Measurements from ENCODE around the gene PGPEP1. TPM values are rescaled to one million over a fixed set of nuclear protein-coding genes. Genes with fewer than 3 reads are reported as not detected.

PGPEP1 gene
- total and polyA plus RNA-seq, 10 of the 15 experiments (the other 5 are each of a cell fraction or from before 2014, with no cell fraction given): 13.8 to 39.4 (median 17.0) TPM

- no peak for TF ChIP-seq HCFC1 (IDR thresholded peaks at IDR 0.05; ENCODE audit: low read length)
- TF ChIP-seq ZSCAN29 (IDR thresholded peaks at IDR 0.05): no peak
- TF ChIP-seq CBX5 (IDR thresholded peaks at IDR 0.05; ENCODE audit: low read depth): no peak
- TF ChIP-seq ZNF207 (IDR thresholded peaks at IDR 0.05; ENCODE audit: borderline replicate concordance): no peak
- no peak for TF ChIP-seq BCLAF1 (IDR thresholded peaks at IDR 0.05)
- TF ChIP-seq RAD21 (IDR thresholded peaks at IDR 0.05; ENCODE audit: insufficient read depth, low read depth, low read length): no peak
- TF ChIP-seq IRF3 (IDR thresholded peaks at IDR 0.05): no peak
- TF ChIP-seq NR2C1 (IDR thresholded peaks at IDR 0.05): peak; percentile 25; the same call in 1 of the 2 replicates
- no peak for TF ChIP-seq KAT2A (conservative IDR thresholded peaks at IDR 0.05; ENCODE audit: control insufficient read depth, low read depth, low read length)
- no peak for TF ChIP-seq SMARCA5 (IDR thresholded peaks at IDR 0.05)
- TF ChIP-seq MYB (IDR thresholded peaks at IDR 0.05; ENCODE audit: borderline replicate concordance, low read depth, low read length): no peak
- TF ChIP-seq SMAD5 (IDR thresholded peaks at IDR 0.05; ENCODE audit: low read depth): no peak
- TF ChIP-seq, protein P1, sequence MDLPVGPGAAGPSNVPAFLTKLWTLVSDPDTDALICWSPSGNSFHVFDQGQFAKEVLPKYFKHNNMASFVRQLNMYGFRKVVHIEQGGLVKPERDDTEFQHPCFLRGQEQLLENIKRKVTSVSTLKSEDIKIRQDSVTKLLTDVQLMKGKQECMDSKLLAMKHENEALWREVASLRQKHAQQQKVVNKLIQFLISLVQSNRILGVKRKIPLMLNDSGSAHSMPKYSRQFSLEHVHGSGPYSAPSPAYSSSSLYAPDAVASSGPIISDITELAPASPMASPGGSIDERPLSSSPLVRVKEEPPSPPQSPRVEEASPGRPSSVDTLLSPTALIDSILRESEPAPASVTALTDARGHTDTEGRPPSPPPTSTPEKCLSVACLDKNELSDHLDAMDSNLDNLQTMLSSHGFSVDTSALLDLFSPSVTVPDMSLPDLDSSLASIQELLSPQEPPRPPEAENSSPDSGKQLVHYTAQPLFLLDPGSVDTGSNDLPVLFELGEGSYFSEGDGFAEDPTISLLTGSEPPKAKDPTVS (IDR thresholded peaks at IDR 0.05; ENCODE audit: low read depth, low read length): no peak
- TF ChIP-seq ZNF24 (IDR thresholded peaks at IDR 0.05): no peak
- no peak for TF ChIP-seq ZBED1 (IDR thresholded peaks at IDR 0.05; ENCODE audit: borderline replicate concordance)
- no peak for TF ChIP-seq REST (IDR thresholded peaks at IDR 0.05; ENCODE audit: low read depth, low read length)
- TF ChIP-seq KDM1A (IDR thresholded peaks at IDR 0.05; ENCODE audit: borderline replicate concordance): no peak
- TF ChIP-seq, protein P2, sequence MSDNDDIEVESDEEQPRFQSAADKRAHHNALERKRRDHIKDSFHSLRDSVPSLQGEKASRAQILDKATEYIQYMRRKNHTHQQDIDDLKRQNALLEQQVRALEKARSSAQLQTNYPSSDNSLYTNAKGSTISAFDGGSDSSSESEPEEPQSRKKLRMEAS (IDR thresholded peaks at IDR 0.05; ENCODE audit: low read depth, low read length): peak; percentile 66
- no peak for TF ChIP-seq POLR2AphosphoS2 (IDR thresholded peaks at IDR 0.05; ENCODE audit: low read depth, low read length)
- TF ChIP-seq HDGF (IDR thresholded peaks at IDR 0.05): no peak
- no peak for TF ChIP-seq ZNF622 (IDR thresholded peaks at IDR 0.05)
- TF ChIP-seq MEF2A (IDR thresholded peaks at IDR 0.05; ENCODE audit: insufficient read depth, low read depth, low read length): no peak
Measured at GRCh38 chr19:18340990-18341868, 831 bp downstream of the PGPEP1 start (continued).
